Activated naive CD8-positive, alpha-beta T cell (primary cell): ENCODE data around the gene HS3ST5.

Experiments used
- H3K27ac Mint-ChIP-seq: one replicate; pipeline ENCODE4 v1.8.0; 2021; ENCODE audit warnings: mixed read lengths
- H3K27me3 Mint-ChIP-seq: one replicate; pipeline ENCODE4 v1.8.0; 2021; ENCODE audit warnings: mixed read lengths
- H3K36me3 Mint-ChIP-seq: one replicate; pipeline ENCODE4 v1.8.0; 2021; ENCODE audit warnings: mixed read lengths
- H3K4me1 Mint-ChIP-seq: one replicate; pipeline ENCODE4 v1.8.0; 2021; ENCODE audit warnings: low read depth, mixed read lengths
- H3K4me3 Mint-ChIP-seq: one replicate; pipeline ENCODE4 v1.8.0; 2021; ENCODE audit warnings: mild to moderate bottlenecking, mixed read lengths
- H3K9me3 Mint-ChIP-seq: one replicate; pipeline ENCODE4 v1.8.0; 2021; ENCODE audit warnings: low read depth, mixed read lengths

Gene HS3ST5

GRCh38 chr6:114342826-114343781 lies at the start of gene HS3ST5:
TSS of gene HS3ST5 (minus strand) at chr6:114343023. CDS start at chr6:114062845, 280,178 bp downstream.
- H3K36me3 Mint-ChIP-seq = no peaks in the 10 kb centered on the region
- H3K9me3 Mint-ChIP-seq = no peaks in the 10 kb centered on the region
- no peak within 1 kb of the TSS for H3K27ac Mint-ChIP-seq
- H3K4me3 Mint-ChIP-seq = peak within 1 kb of the TSS; percentile 9
- H3K4me1 Mint-ChIP-seq = peaks cover 6% of the 10 kb centered on the region
- peaks cover 16% of the 10 kb centered on the region for H3K27me3 Mint-ChIP-seq

- Mint-ChIP-seq H3K4me1 (no peaks in the 10 kb centered on the region), H3K27me3 (no peaks in the 10 kb centered on the region), H3K27ac (no peak overlapping the region), H3K4me3 (no peak overlapping the region), H3K9me3 (no peaks in the 10 kb centered on the region), H3K36me3 (no peaks in the 10 kb centered on the region)
These were observed 47.4 kb upstream of the HS3ST5 start for GRCh38 chr6:114390176-114390575.

- Mint-ChIP-seq H3K36me3 (no peaks in the 10 kb centered on the region), H3K4me3 (no peak overlapping the region), H3K4me1 (no peaks in the 10 kb centered on the region), H3K9me3 (no peaks in the 10 kb centered on the region), H3K27me3 (no peaks in the 10 kb centered on the region), H3K27ac (no peak overlapping the region)
These were observed 46.3 kb upstream of the HS3ST5 start for GRCh38 chr6:114389111-114389510.

- Mint-ChIP-seq H3K36me3 (no peaks in the 10 kb centered on the region), H3K4me1 (no peaks in the 10 kb centered on the region), H3K27ac (no peak overlapping the region), H3K9me3 (no peaks in the 10 kb centered on the region), H3K27me3 (no peaks in the 10 kb centered on the region), H3K4me3 (no peak overlapping the region)
These were observed 39.6 kb upstream of the HS3ST5 start for GRCh38 chr6:114382406-114382805.

- no peaks in the 10 kb centered on the region for H3K4me1 Mint-ChIP-seq
- H3K9me3 Mint-ChIP-seq = no peaks in the 10 kb centered on the region
- no peak overlapping the region for H3K27ac Mint-ChIP-seq
- no peaks in the 10 kb centered on the region for H3K27me3 Mint-ChIP-seq
- no peak overlapping the region for H3K4me3 Mint-ChIP-seq
- H3K36me3 Mint-ChIP-seq = no peaks in the 10 kb centered on the region
These were observed 35.1 kb upstream of the HS3ST5 start for GRCh38 chr6:114377881-114378280.

- H3K4me3 Mint-ChIP-seq = no peak overlapping the region
- no peaks in the 10 kb centered on the region for H3K27me3 Mint-ChIP-seq
- no peaks in the 10 kb centered on the region for H3K4me1 Mint-ChIP-seq
- H3K27ac Mint-ChIP-seq = no peak overlapping the region
- H3K36me3 Mint-ChIP-seq = no peaks in the 10 kb centered on the region
- H3K9me3 Mint-ChIP-seq = no peaks in the 10 kb centered on the region
These were observed 33.9 kb upstream of the HS3ST5 start for GRCh38 chr6:114376611-114377175.

- Mint-ChIP-seq H3K9me3 (no peaks in the 10 kb centered on the region), H3K4me1 (no peaks in the 10 kb centered on the region), H3K4me3 (no peak overlapping the region), H3K27ac (no peak overlapping the region), H3K36me3 (no peaks in the 10 kb centered on the region), H3K27me3 (no peaks in the 10 kb centered on the region)
These were observed 32.8 kb upstream of the HS3ST5 start for GRCh38 chr6:114375541-114376192.

- Mint-ChIP-seq H3K9me3 (no peaks in the 10 kb centered on the region), H3K4me1 (no peaks in the 10 kb centered on the region), H3K4me3 (no peak overlapping the region), H3K27me3 (peaks cover 1% of the 10 kb centered on the region), H3K36me3 (no peaks in the 10 kb centered on the region), H3K27ac (no peak overlapping the region)
These were observed 24.6 kb upstream of the HS3ST5 start for GRCh38 chr6:114367315-114367961.

- Mint-ChIP-seq H3K36me3 (no peaks in the 10 kb centered on the region), H3K9me3 (no peaks in the 10 kb centered on the region), H3K27ac (no peak overlapping the region), H3K4me1 (no peaks in the 10 kb centered on the region), H3K27me3 (peaks cover 1% of the 10 kb centered on the region), H3K4me3 (no peak overlapping the region)
These were observed 24.1 kb upstream of the HS3ST5 start for GRCh38 chr6:114366899-114367298.

GRCh38 chr6:114364301-114364700 lies 21.5 kb upstream of the HS3ST5 start:
- Mint-ChIP-seq H3K36me3 (no peaks in the 10 kb centered on the region), H3K27ac (no peak overlapping the region), H3K4me1 (no peaks in the 10 kb centered on the region), H3K9me3 (no peaks in the 10 kb centered on the region), H3K27me3 (peaks cover 1% of the 10 kb centered on the region), H3K4me3 (no peak overlapping the region)

- Mint-ChIP-seq H3K27ac (no peak overlapping the region), H3K4me3 (no peak overlapping the region), H3K36me3 (no peaks in the 10 kb centered on the region), H3K9me3 (no peaks in the 10 kb centered on the region), H3K4me1 (no peaks in the 10 kb centered on the region), H3K27me3 (peaks cover 1% of the 10 kb centered on the region)
These were observed 20.1 kb upstream of the HS3ST5 start for GRCh38 chr6:114362957-114363356.

- H3K4me3 Mint-ChIP-seq = no peak overlapping the region
- no peaks in the 10 kb centered on the region for H3K9me3 Mint-ChIP-seq
- no peak overlapping the region for H3K27ac Mint-ChIP-seq
- H3K27me3 Mint-ChIP-seq = peaks cover 1% of the 10 kb centered on the region
- no peaks in the 10 kb centered on the region for H3K36me3 Mint-ChIP-seq
- no peaks in the 10 kb centered on the region for H3K4me1 Mint-ChIP-seq
These were observed 19.6 kb upstream of the HS3ST5 start for GRCh38 chr6:114362396-114362795.

GRCh38 chr6:114361036-114361435 lies 18.2 kb upstream of the HS3ST5 start:
- H3K9me3 Mint-ChIP-seq = no peaks in the 10 kb centered on the region
- no peak overlapping the region for H3K27ac Mint-ChIP-seq
- peaks cover 1% of the 10 kb centered on the region for H3K27me3 Mint-ChIP-seq
- H3K4me1 Mint-ChIP-seq = no peaks in the 10 kb centered on the region
- no peaks in the 10 kb centered on the region for H3K36me3 Mint-ChIP-seq
- H3K4me3 Mint-ChIP-seq = no peak overlapping the region

GRCh38 chr6:114355300-114355699 lies 12.5 kb upstream of the HS3ST5 start:
- Mint-ChIP-seq H3K4me1 (no peaks in the 10 kb centered on the region), H3K27ac (no peak overlapping the region), H3K27me3 (no peaks in the 10 kb centered on the region), H3K4me3 (no peak overlapping the region), H3K9me3 (peaks cover 3% of the 10 kb centered on the region), H3K36me3 (no peaks in the 10 kb centered on the region)

GRCh38 chr6:114354482-114354881 lies 11.7 kb upstream of the HS3ST5 start:
- Mint-ChIP-seq H3K27ac (no peak overlapping the region), H3K4me3 (no peak overlapping the region), H3K27me3 (no peaks in the 10 kb centered on the region), H3K36me3 (no peaks in the 10 kb centered on the region), H3K9me3 (peaks cover 3% of the 10 kb centered on the region), H3K4me1 (no peaks in the 10 kb centered on the region)
